K562 (cell line): ENCODE results near the gene RBM12. TPM values are rescaled to one million over a fixed set of nuclear protein-coding genes. Genes with fewer than 3 reads are reported as not detected.
A peak's percentile ranks its signal among the peaks of the same experiment; 100 is the strongest.

Experiments
- C11orf30 ChIP-seq: fragments of 450-650 bp; IDR thresholded peaks from 2 replicates; pipeline ENCODE4 v1.6.1; 2016; ENCODE audit warnings: low read depth, mild to moderate bottlenecking
- CHD1 ChIP-seq: fragments of 200-600 bp; sonication (generic); IDR thresholded peaks from one replicate; pipeline ENCODE4 v1.6.1; 2012; ENCODE audit warnings: mild to moderate bottlenecking, moderate library complexity, low read length, inconsistent platforms
- ETV1 ChIP-seq: fragments of 450-650 bp; conservative IDR thresholded peaks from 2 replicates; pipeline ENCODE4 v1.6.1; 2016; ENCODE audit warnings: missing genetic modification characterization, control low read depth, low read depth, missing compliant biosample characterization
- FOXP1 ChIP-seq: sonication (generic); formaldehyde crosslinking; IDR thresholded peaks from 2 replicates; pipeline ENCODE4 v1.8.0; 2022; ENCODE audit warnings: mild to moderate bottlenecking, missing genetic modification reagents
- PHB ChIP-seq: fragments of 250-450 bp; sonication (Bioruptor Pico); IDR thresholded peaks from 2 replicates; pipeline ENCODE4 v1.5.0; 2021
- TBL1XR1 ChIP-seq, 2 experiments: IDR thresholded peaks; 2 replicates each; pipeline ENCODE4 v1.6.1; 2012; ENCODE audit warnings: improper control_type of control experiment in 2 of 2, low read length in 2 of 2, mild to moderate bottlenecking in 1 of 2
- TCF3 ChIP-seq: sonication (generic); formaldehyde crosslinking; IDR thresholded peaks from 2 replicates; pipeline ENCODE4 v1.4.0; 2020; ENCODE audit warnings: mild to moderate bottlenecking, missing genetic modification reagents
- ZNF253 ChIP-seq: fragments of 250-450 bp; sonication (Bioruptor Pico); conservative IDR thresholded peaks from 2 replicates; pipeline ENCODE4 v1.6.1; 2021; ENCODE audit warnings: mild to moderate bottlenecking
- ZNF778 ChIP-seq: fragments of 450-650 bp; formaldehyde crosslinking; IDR thresholded peaks from 2 replicates; pipeline ENCODE4 v1.4.0; 2020; ENCODE audit warnings: mild to moderate bottlenecking, moderate library complexity
- polyA plus RNA-seq, 8 experiments: library from polyadenylated mRNA; depleted of rRNA in 4 of 8; stranded (reverse) in 5 of 8; unstranded in 3 of 8; fragments of >200 nt; fragmentation: Nextera tagmentation in 2 of 8; fragmentation: Illumina TruSeq in 1 of 8; extraction: Ambion mirVana in 2 of 8; extraction: Trizol in 1 of 8; gene quantifications; 2 replicates each; pipeline versions ENCODE4 v1.2.1 to v1.2.3, GENCODE V29; 2011 to 2014; ENCODE audit warnings: inconsistent platforms in 1 of 8, missing spikeins in 1 of 8
- total RNA-seq, 7 experiments: library from RNA; depleted of rRNA in 6 of 7; stranded (reverse); fragments of >200 nt in 6 of 7; fragmentation: Illumina TruSeq in 2 of 7; extraction: Trizol in 2 of 7; gene quantifications; 2 replicates each; pipeline versions ENCODE4 v1.2.1 to v1.2.3, GENCODE V29; 2011 to 2021; ENCODE audit warnings: low replicate concordance in 1 of 7
- TF ChIP-seq, protein P1 (sequence below), 2 experiments: IDR thresholded peaks; 2 replicates each; pipeline ENCODE4 v1.6.1; 2012; ENCODE audit warnings: improper control_type of control experiment in 2 of 2, low read depth in 2 of 2, low read length in 2 of 2, borderline replicate concordance in 1 of 2
- TF ChIP-seq, protein P2 (sequence below), 2 experiments: fragments of 450-650 bp in 1 of 2; sonication (generic) in 1 of 2; formaldehyde crosslinking in 1 of 2; IDR thresholded peaks; 2 replicates each; pipeline versions ENCODE4 v1.7.1 to v1.9.0; 2016 to 2022; ENCODE audit warnings: inconsistent platforms in 1 of 2, mild to moderate bottlenecking in 1 of 2, missing genetic modification reagents in 1 of 2
- TF ChIP-seq, protein P3 (sequence below): fragments of 450-650 bp; formaldehyde crosslinking; IDR thresholded peaks from 2 replicates; pipeline ENCODE4 v1.4.0; 2022; ENCODE audit warnings: missing genetic modification characterization
- TF ChIP-seq, protein P4 (sequence below): IDR thresholded peaks from 2 replicates; pipeline ENCODE4 v1.6.1; 2011; ENCODE audit not compliant: insufficient read length; ENCODE audit errors: extremely low read depth

RBM12 gene
- total and polyA plus RNA-seq, 9 of the 15 experiments (the other 6 are each of a cell fraction or from before 2014, with no cell fraction given) = 5.0 to 162 (median 73.3) TPM

DNA sequence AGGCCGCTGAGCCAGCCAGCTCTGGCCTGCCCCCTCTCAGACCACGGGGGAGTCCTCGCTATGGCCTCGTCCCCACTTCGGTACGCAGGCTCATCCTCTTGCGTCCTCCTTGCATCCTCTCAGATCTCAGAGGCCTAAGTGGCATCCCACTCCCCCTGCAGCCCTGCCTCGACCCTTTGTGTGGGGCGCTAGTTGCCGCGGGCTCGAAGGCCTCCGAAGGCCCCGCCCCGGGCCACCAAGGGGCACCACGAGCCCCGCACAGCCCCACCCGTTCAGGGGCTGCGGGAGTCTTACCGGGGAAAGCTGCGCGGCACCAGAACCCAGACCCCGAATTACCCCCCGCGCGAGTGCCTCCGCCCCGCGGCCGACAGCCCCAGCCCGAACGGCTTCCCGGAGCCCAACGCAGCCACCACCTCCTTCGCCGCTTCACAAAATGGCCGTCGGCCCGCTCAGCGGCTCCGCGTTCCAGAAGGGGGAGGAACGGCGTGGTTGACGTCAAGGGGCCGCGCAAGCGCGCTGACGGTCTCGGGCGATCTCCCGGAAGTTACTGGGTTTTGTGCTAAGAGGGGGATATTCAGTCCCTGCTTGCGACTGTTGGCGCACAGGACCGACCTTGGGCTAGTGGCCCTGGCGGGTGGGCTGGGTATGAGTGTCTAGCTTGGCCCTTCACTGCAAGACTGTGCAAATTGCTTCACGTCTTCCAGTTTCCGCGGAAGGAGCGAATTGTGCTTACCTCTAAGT, at the start of gene RBM12, which contains the start of gene CPNE1 (continued):
- TF ChIP-seq, protein P1, sequence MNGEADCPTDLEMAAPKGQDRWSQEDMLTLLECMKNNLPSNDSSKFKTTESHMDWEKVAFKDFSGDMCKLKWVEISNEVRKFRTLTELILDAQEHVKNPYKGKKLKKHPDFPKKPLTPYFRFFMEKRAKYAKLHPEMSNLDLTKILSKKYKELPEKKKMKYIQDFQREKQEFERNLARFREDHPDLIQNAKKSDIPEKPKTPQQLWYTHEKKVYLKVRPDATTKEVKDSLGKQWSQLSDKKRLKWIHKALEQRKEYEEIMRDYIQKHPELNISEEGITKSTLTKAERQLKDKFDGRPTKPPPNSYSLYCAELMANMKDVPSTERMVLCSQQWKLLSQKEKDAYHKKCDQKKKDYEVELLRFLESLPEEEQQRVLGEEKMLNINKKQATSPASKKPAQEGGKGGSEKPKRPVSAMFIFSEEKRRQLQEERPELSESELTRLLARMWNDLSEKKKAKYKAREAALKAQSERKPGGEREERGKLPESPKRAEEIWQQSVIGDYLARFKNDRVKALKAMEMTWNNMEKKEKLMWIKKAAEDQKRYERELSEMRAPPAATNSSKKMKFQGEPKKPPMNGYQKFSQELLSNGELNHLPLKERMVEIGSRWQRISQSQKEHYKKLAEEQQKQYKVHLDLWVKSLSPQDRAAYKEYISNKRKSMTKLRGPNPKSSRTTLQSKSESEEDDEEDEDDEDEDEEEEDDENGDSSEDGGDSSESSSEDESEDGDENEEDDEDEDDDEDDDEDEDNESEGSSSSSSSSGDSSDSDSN (IDR thresholded peaks at IDR 0.05; ENCODE audit: borderline replicate concordance in 1 of 2, low read depth in 2 of 2, low read length in 2 of 2) = peak in 1 of 2 experiments; percentile 76; a peak in 1 of 4 replicates
- TF ChIP-seq, protein P2, sequence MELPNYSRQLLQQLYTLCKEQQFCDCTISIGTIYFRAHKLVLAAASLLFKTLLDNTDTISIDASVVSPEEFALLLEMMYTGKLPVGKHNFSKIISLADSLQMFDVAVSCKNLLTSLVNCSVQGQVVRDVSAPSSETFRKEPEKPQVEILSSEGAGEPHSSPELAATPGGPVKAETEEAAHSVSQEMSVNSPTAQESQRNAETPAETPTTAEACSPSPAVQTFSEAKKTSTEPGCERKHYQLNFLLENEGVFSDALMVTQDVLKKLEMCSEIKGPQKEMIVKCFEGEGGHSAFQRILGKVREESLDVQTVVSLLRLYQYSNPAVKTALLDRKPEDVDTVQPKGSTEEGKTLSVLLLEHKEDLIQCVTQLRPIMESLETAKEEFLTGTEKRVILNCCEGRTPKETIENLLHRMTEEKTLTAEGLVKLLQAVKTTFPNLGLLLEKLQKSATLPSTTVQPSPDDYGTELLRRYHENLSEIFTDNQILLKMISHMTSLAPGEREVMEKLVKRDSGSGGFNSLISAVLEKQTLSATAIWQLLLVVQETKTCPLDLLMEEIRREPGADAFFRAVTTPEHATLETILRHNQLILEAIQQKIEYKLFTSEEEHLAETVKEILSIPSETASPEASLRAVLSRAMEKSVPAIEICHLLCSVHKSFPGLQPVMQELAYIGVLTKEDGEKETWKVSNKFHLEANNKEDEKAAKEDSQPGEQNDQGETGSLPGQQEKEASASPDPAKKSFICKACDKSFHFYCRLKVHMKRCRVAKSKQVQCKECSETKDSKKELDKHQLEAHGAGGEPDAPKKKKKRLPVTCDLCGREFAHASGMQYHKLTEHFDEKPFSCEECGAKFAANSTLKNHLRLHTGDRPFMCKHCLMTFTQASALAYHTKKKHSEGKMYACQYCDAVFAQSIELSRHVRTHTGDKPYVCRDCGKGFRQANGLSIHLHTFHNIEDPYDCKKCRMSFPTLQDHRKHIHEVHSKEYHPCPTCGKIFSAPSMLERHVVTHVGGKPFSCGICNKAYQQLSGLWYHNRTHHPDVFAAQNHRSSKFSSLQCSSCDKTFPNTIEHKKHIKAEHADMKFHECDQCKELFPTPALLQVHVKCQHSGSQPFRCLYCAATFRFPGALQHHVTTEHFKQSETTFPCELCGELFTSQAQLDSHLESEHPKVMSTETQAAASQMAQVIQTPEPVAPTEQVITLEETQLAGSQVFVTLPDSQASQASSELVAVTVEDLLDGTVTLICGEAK (IDR thresholded peaks at IDR 0.05) = peak; percentile 43; the same call in 1 of the 2 replicates
- TF ChIP-seq, protein P2 (CRISPR knock-in tag; IDR thresholded peaks at IDR 0.05) = no peak
- TF ChIP-seq ZNF253 (CRISPR knock-in tag) = no peak
- TF ChIP-seq, protein P3, sequence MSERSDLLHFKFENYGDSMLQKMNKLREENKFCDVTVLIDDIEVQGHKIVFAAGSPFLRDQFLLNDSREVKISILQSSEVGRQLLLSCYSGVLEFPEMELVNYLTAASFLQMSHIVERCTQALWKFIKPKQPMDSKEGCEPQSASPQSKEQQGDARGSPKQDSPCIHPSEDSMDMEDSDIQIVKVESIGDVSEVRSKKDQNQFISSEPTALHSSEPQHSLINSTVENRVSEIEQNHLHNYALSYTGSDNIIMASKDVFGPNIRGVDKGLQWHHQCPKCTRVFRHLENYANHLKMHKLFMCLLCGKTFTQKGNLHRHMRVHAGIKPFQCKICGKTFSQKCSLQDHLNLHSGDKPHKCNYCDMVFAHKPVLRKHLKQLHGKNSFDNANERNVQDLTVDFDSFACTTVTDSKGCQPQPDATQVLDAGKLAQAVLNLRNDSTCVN (CRISPR knock-in tag) = no peak
- TF ChIP-seq PHB (CRISPR knock-in tag) = no peak; the same call in 1 of the 2 replicates
- TF ChIP-seq, protein P4, sequence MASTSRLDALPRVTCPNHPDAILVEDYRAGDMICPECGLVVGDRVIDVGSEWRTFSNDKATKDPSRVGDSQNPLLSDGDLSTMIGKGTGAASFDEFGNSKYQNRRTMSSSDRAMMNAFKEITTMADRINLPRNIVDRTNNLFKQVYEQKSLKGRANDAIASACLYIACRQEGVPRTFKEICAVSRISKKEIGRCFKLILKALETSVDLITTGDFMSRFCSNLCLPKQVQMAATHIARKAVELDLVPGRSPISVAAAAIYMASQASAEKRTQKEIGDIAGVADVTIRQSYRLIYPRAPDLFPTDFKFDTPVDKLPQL = peak; percentile 42
- no peak; the same call in 1 of the 2 replicates for TF ChIP-seq TCF3 (CRISPR knock-in tag)
- 0 out of 4 replicates have a peak, but pooled peaks of 1 of the 2 experiments have one; percentile 14 for TF ChIP-seq TBL1XR1 (IDR thresholded peaks at IDR 0.05; ENCODE audit: low read length in 2 of 2)
- peak; percentile 35 for TF ChIP-seq CHD1
- TF ChIP-seq C11orf30 = 0 out of 2 replicates have a peak, but pooled peaks have one; percentile 30
- TF ChIP-seq ETV1 (tag) = peak; percentile 80
- no peak for TF ChIP-seq FOXP1 (CRISPR knock-in tag)
- no peak for TF ChIP-seq ZNF778
